Activated T-helper 17 cell treated with anti-CD3 and anti-CD28 coated beads, Interleukin-2, amount 50 U/mL, for 72 hours (primary cell): ENCODE results near the gene CHMP3. TPM values are rescaled to one million over a fixed set of nuclear protein-coding genes. Genes with fewer than 3 reads are reported as not detected.
"Not testable (repeated sequence)": the region's sequence is repeated elsewhere in the genome, so short reads cannot be mapped to it uniquely, and the experiment has no call there.

Experiments used
- ATAC-seq: fragments of 150-1000 bp; cut with Tn5 transposase; replicated peaks from 2 replicates; pipeline ENCODE4 v1.10.0; 2021; ENCODE audit warnings: mild to moderate bottlenecking, moderate library complexity
- H3K27ac Mint-ChIP-seq: one replicate; pipeline ENCODE4 v1.8.0; 2022; ENCODE audit warnings: mixed read lengths
- H3K27me3 Mint-ChIP-seq: one replicate; pipeline ENCODE4 v1.8.0; 2022; ENCODE audit warnings: mixed read lengths
- H3K36me3 Mint-ChIP-seq: one replicate; pipeline ENCODE4 v1.8.0; 2022; ENCODE audit warnings: low read depth, mild to moderate bottlenecking, mixed read lengths
- H3K4me1 Mint-ChIP-seq: one replicate; pipeline ENCODE4 v1.8.0; 2022; ENCODE audit warnings: mixed read lengths
- H3K4me3 Mint-ChIP-seq: one replicate; pipeline ENCODE4 v1.8.0; 2022; ENCODE audit warnings: mild to moderate bottlenecking, mixed read lengths
- H3K9me3 Mint-ChIP-seq: one replicate; pipeline ENCODE4 v1.8.0; 2022; ENCODE audit warnings: mixed read lengths
- total RNA-seq, 2 donors: library from RNA; stranded (reverse); gene quantifications; one replicate each; pipeline ENCODE4 v1.2.3, GENCODE V29; 2022

CHMP3 gene
- 10 to 100 TPM; 27.9 to 40.1 TPM for total RNA-seq

- Mint-ChIP-seq H3K27me3 (no peaks in the 10 kb centered on the region), H3K4me1 (peaks cover 15% of the 10 kb centered on the region), H3K9me3 (no peaks in the 10 kb centered on the region), H3K27ac (peak within 1 kb of the TSS; percentile 95), H3K36me3 (peaks cover 22% of the 10 kb centered on the region), H3K4me3 (peak within 1 kb of the TSS; percentile 92)
- peak; percentile 90 for ATAC-seq
These were observed at the start of gene CHMP3 for GRCh38 chr2:86562922-86563649. Gene CHMP3, minus strand, starts transcription at chr2:86563443. Its CDS starts 95 bp downstream, at chr2:86563348.

GRCh38 chr2:86610871-86611270 is 47.6 kb upstream of the CHMP3 start:
- Mint-ChIP-seq H3K27ac (peak overlapping the region; percentile 45), H3K36me3 (peaks cover 77% of the 10 kb centered on the region), H3K4me1 (peaks cover 7% of the 10 kb centered on the region), H3K4me3 (no peak overlapping the region), H3K27me3 (no peaks in the 10 kb centered on the region), H3K9me3 (no peaks in the 10 kb centered on the region)
- no peak for ATAC-seq

- peaks cover 7% of the 10 kb centered on the region for H3K4me1 Mint-ChIP-seq
- H3K36me3 Mint-ChIP-seq, result peaks cover 80% of the 10 kb centered on the region
- peak overlapping the region; percentile 45 for H3K27ac Mint-ChIP-seq
- H3K27me3 Mint-ChIP-seq, result no peaks in the 10 kb centered on the region
- ATAC-seq, result no peak
- H3K9me3 Mint-ChIP-seq, result no peaks in the 10 kb centered on the region
- H3K4me3 Mint-ChIP-seq, result no peak overlapping the region
These were observed 45.7 kb upstream of the CHMP3 start for GRCh38 chr2:86608832-86609410.

- Mint-ChIP-seq H3K4me3 (no peak overlapping the region), H3K4me1 (no peaks in the 10 kb centered on the region)
These were observed 40.7 kb upstream of the CHMP3 start for GRCh38 chr2:86603905-86604304.

GRCh38 chr2:86598966-86599365 is 35.7 kb upstream of the CHMP3 start:
- H3K36me3 Mint-ChIP-seq, result peaks cover 9% of the 10 kb centered on the region

More at GRCh38 chr2:86603905-86604304, 40.7 kb upstream of the CHMP3 start:
- Mint-ChIP-seq H3K9me3 (no peaks in the 10 kb centered on the region), H3K27ac (no peak overlapping the region), H3K27me3 (no peaks in the 10 kb centered on the region), H3K36me3 (peaks cover 47% of the 10 kb centered on the region)
- ATAC-seq, result no peak

GRCh38 chr2:86596118-86596517 is 32.9 kb upstream of the CHMP3 start:
- H3K4me3 Mint-ChIP-seq, result no peak overlapping the region
- peaks cover 4% of the 10 kb centered on the region for H3K27me3 Mint-ChIP-seq
- ATAC-seq, result no peak
- no peaks in the 10 kb centered on the region for H3K4me1 Mint-ChIP-seq
- H3K9me3 Mint-ChIP-seq, result no peaks in the 10 kb centered on the region
- no peaks in the 10 kb centered on the region for H3K36me3 Mint-ChIP-seq
- H3K27ac Mint-ChIP-seq, result no peak overlapping the region

More at GRCh38 chr2:86598966-86599365, 35.7 kb upstream of the CHMP3 start:
- no peak for ATAC-seq
- Mint-ChIP-seq H3K27me3 (peaks cover 4% of the 10 kb centered on the region), H3K27ac (no peak overlapping the region), H3K4me1 (no peaks in the 10 kb centered on the region), H3K4me3 (no peak overlapping the region), H3K9me3 (no peaks in the 10 kb centered on the region)

GRCh38 chr2:86593266-86593665 is 30.0 kb upstream of the CHMP3 start:
- no peaks in the 10 kb centered on the region for H3K36me3 Mint-ChIP-seq
- H3K4me1 Mint-ChIP-seq, result no peaks in the 10 kb centered on the region
- H3K9me3 Mint-ChIP-seq, result no peaks in the 10 kb centered on the region
- peaks cover 4% of the 10 kb centered on the region for H3K27me3 Mint-ChIP-seq
- H3K27ac Mint-ChIP-seq, result no peak overlapping the region
- no peak overlapping the region for H3K4me3 Mint-ChIP-seq
- ATAC-seq, result no peak

- ATAC-seq, result no peak
- no peaks in the 10 kb centered on the region for H3K9me3 Mint-ChIP-seq
- H3K36me3 Mint-ChIP-seq, result no peaks in the 10 kb centered on the region
- H3K4me3 Mint-ChIP-seq, result no peak overlapping the region
- no peaks in the 10 kb centered on the region for H3K4me1 Mint-ChIP-seq
- H3K27me3 Mint-ChIP-seq, result peaks cover 4% of the 10 kb centered on the region
- H3K27ac Mint-ChIP-seq, result no peak overlapping the region
These were observed 29.4 kb upstream of the CHMP3 start for GRCh38 chr2:86592547-86593230.

GRCh38 chr2:86589701-86590100 is 26.5 kb upstream of the CHMP3 start:
- not testable (repeated sequence) for H3K27me3 Mint-ChIP-seq, H3K9me3 Mint-ChIP-seq, H3K4me3 Mint-ChIP-seq, H3K36me3 Mint-ChIP-seq, H3K27ac Mint-ChIP-seq, H3K4me1 Mint-ChIP-seq, ATAC-seq

GRCh38 chr2:86584151-86584913 is 21.1 kb upstream of the CHMP3 start:
- H3K4me3 Mint-ChIP-seq, result peak overlapping the region; percentile 58
- no peaks in the 10 kb centered on the region for H3K36me3 Mint-ChIP-seq
- ATAC-seq, result peak; percentile 92
- no peaks in the 10 kb centered on the region for H3K9me3 Mint-ChIP-seq
- peaks cover 3% of the 10 kb centered on the region for H3K27me3 Mint-ChIP-seq
- H3K4me1 Mint-ChIP-seq, result peaks cover 9% of the 10 kb centered on the region
- H3K27ac Mint-ChIP-seq, result peak overlapping the region; percentile 83

GRCh38 chr2:86580560-86580959 is 17.3 kb upstream of the CHMP3 start:
- Mint-ChIP-seq H3K9me3 (no peaks in the 10 kb centered on the region), H3K36me3 (no peaks in the 10 kb centered on the region), H3K27me3 (no peaks in the 10 kb centered on the region)

GRCh38 chr2:86577817-86578456 is 14.7 kb upstream of the CHMP3 start:
- Mint-ChIP-seq H3K4me1 (no peaks in the 10 kb centered on the region), H3K27me3 (no peaks in the 10 kb centered on the region), H3K27ac (no peak overlapping the region), H3K9me3 (no peaks in the 10 kb centered on the region), H3K36me3 (no peaks in the 10 kb centered on the region), H3K4me3 (no peak overlapping the region)
- no peak for ATAC-seq

More at GRCh38 chr2:86580560-86580959, 17.3 kb upstream of the CHMP3 start:
- ATAC-seq, result no peak
- no peak overlapping the region for H3K4me3 Mint-ChIP-seq
- peaks cover 9% of the 10 kb centered on the region for H3K4me1 Mint-ChIP-seq
- H3K27ac Mint-ChIP-seq, result no peak overlapping the region

GRCh38 chr2:86570059-86570458 is 6.8 kb upstream of the CHMP3 start:
- no peak for ATAC-seq
- Mint-ChIP-seq H3K4me1 (no peaks in the 10 kb centered on the region), H3K36me3 (no peaks in the 10 kb centered on the region), H3K4me3 (no peak overlapping the region), H3K27me3 (no peaks in the 10 kb centered on the region), H3K27ac (no peak overlapping the region), H3K9me3 (no peaks in the 10 kb centered on the region)

GRCh38 chr2:86566821-86567190 is 3.6 kb upstream of the CHMP3 start:
- no peak overlapping the region for H3K4me3 Mint-ChIP-seq
- peaks cover 18% of the 10 kb centered on the region for H3K36me3 Mint-ChIP-seq
- ATAC-seq, result no peak
- no peak overlapping the region for H3K27ac Mint-ChIP-seq
- no peaks in the 10 kb centered on the region for H3K27me3 Mint-ChIP-seq
- H3K4me1 Mint-ChIP-seq, result peaks cover 8% of the 10 kb centered on the region
- no peaks in the 10 kb centered on the region for H3K9me3 Mint-ChIP-seq
